ENCODE data around the gene TPPP.
"Not testable (repeated sequence)": the region's sequence is repeated elsewhere in the genome, so short reads cannot be mapped to it uniquely, and the experiment has no call there.

Gene TPPP

GRCh38 chr5:692529-693041 lies 567 bp downstream of the TPPP start:
- not testable (repeated sequence) for DNase-seq (ENCODE audit: low read depth)

GRCh38 chr5:691817-692528 lies 1.2 kb downstream of the TPPP start:
- no peak for DNase-seq (ENCODE audit: low read depth)

GRCh38 chr5:691049-691448 lies 2.1 kb downstream of the TPPP start:
- DNase-seq (ENCODE audit: low read depth) = not testable (repeated sequence)

DNA sequence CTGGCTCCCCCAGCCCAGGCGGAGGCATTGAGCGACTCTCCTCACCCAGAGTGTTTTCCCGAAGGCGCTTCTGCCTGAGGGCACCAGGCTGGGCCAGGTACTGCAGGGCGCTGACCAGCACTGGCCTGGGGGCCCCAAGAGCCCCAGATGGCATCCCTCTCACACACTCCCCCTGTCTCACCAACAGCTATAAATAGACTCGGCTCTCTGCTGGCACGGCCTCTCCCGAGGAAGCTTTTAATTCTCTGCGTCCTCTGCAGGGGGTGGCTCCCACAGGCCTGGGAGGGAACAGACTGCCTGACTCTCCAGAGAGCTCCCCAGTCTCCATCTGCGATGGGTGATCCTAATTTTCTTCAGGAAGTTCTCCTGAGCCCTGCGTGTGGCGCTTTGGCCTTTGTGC lies 2.9 kb downstream of the TPPP start:
- DNase-seq (ENCODE audit: low read depth) = not testable (repeated sequence)

DNA sequence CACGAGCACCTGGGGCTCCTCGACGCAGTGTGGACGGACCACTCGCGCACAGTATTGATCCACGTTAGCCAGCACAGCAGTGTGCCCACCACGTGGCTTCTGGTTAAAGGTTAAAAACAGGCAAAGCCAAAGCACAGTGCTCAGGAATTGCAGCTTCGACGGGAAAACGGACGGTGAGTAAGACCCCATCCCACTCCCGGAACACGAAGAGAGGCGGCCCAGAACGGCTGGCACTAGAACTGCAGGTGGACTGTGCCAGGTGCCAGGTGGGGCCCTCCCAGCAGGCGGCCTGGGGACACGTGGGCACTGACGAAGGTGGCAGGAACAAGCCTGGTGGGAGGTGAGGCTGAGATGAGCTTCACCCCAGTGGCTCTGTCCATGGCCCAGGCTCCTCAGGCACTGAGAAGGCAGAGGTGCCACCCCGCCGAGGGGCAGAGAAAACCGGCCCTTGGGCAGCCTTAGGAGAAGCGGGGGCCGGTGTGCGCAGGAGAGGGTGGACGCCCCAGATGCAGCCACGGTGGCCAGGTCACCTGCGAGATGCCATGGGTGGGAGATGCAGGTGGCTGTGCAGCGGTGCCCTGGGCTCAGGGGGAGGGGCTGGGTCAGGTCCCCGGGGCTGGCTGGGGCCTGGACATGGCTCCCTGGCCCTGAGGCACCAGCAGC lies 4.7 kb downstream of the TPPP start:
- not testable (repeated sequence) for DNase-seq (ENCODE audit: low read depth)

- DNase-seq (ENCODE audit: low read depth) = not testable (repeated sequence)
Measured at GRCh38 chr5:686936-687335, 6.2 kb downstream of the TPPP start.

DNA sequence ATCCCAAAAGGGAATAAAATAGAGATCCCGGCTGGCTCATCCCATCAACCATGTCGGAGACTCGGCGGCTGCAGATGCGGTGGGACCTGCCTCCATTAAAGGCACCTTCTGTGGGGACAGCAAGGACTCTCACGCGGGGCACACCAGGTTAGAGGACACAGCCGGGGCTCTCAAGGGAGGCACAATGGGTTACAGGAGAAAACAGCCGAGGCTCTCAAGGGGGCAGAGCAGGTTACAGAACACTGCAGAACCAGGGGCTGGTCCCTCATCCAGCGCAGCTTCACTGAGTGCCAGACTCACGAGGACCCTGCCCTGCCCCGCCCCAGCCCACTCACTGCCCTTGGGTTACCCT lies 7.0 kb downstream of the TPPP start:
- not testable (repeated sequence) for DNase-seq (ENCODE audit: low read depth)

DNA sequence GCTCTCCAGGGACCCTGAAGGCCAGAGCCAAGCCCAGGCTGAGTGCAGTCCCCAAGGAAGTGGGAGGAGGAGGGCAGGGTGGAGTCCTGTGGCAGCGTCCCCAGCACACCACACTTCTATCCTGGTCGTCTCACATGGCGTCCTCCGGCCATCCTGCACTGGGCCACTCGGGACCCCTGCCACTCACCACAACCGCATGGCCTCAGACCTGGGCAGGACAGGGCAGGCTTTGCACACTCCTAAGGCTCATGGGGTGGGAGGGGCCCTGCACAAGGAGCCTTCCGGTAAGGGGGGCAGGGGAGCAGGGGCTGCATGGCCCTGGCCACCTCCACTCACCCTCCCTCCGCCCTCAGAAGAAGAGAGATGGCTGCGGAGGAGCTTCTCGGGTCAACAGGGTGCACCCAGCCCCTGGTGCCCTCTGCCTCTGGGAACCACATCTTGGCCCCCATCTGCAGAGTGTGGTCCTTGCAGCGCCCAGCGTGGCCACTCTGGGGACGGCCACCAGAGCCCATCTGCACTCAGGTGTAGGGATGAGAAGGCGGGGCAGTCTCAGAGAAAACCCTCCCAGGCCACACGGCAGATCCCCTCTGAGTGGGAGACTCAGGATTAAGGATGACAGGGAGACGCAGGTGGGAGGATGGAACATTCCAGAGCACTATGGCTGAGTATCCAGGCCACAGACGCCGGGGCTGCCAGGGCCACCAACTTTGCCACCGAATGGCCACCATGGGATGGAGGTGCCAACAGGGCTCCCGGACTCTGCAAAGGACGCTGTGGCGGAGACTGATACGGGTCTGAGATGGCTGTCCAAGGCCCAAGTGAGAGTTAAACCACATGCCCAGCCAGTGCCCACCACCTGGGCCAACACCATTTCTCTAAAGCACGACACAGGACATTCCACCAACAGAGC lies 7.6 kb downstream of the TPPP start:
- DNase-seq (ENCODE audit: low read depth) = no peak

DNA sequence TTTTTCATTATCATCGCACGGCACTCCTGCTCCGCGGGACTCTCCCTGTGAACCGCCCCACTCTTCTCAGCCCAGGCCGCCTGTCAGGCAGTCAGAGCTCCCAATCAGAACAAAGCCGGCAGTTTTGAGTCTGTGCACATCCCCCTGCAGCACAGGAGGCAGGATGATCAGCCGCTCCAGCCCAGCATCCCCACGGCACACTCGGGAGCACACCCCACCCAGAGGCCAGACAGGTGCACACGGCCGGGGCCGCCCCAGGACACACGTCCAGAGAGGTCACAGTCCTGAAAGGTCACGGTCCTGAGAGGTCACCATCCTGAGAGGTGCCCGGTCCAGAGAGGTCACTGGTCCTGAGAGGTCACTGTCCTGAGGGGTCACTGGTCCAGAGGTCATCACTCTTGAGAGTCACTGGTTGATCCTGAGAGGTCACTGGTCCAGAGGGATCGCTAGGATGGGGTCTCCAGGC lies 8.4 kb downstream of the TPPP start:
- no peak for DNase-seq (ENCODE audit: low read depth)

DNA sequence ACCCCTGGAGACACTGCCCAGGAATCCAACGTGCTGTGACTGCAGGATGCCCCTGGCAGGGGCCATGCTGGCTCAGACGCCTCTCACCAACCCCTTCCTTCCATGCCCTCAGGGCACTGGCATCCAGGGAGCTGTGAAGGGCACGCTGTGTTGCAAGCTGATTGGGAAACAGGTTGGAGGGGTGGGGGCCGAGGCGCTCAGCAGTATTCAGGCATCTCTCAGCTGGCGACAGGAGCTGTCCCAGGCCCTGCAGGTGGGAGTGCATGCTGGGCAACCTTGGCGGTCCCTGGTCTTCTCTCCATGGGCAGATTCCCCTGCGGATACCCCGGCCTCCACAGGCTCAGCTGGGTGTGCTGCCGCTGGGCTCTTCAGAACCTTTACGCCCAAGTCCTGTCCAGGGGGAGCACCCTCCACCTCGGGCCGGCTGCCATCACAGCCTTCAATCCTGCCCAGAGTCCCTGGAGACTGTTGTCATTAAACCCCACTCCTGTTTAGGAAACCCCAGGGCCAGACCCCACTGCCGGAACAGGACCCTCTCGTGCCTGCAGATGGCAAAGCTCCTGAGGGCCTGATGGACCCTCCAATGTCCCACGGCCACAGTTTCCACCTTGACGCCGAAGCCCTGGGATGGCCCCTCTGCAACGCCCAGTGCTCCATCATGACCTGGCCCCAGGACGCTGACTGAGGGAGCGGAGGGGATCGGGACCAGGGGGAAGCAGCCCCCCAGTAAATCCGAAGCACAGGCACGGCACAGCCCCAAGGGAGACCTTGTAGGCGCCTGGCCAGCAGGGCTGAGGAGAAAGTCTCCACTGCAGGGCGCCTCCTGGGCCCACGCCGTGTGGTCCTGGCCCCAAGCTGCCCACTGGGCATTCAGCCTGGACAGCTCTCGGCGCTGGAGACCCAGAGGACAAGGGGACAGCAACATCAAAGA lies 9.3 kb downstream of the TPPP start:
- DNase-seq (ENCODE audit: low read depth) = no peak

DNA sequence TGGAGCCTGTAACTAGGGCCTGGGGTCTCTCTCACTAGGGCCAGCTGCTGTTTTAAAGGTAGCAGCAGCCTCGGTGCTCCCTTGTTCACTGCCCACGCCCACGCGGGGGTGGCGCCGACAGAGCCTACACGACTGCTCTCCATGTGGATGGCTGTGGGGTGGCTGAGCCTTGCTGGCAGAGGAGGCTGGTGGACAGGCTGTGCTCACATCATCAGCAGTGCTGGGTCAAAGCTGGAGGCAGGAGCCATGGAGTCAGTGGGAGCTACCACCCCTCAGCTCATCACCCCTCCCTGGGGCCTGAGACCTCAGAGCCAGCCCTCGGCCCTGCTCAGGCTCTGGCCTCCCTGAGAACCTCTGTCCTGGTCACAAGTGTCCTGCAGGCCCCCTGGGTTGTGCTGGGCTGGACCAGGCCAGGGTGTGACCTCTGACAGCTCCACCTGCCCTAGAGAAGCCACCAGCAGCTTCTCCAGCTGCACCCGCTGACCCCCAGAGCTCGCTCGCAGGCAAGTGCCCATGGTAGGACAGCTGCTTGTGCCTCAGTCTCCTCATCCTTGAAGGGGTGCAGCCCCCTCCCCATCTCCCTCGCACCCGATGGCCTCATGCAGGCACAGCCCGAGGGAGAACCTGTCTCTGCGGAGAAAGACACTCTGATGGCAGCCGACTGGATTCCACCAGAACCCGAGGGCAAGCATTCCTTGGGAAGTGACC lies 10.3 kb downstream of the TPPP start:
- not testable (repeated sequence) for DNase-seq (ENCODE audit: low read depth)

DNA sequence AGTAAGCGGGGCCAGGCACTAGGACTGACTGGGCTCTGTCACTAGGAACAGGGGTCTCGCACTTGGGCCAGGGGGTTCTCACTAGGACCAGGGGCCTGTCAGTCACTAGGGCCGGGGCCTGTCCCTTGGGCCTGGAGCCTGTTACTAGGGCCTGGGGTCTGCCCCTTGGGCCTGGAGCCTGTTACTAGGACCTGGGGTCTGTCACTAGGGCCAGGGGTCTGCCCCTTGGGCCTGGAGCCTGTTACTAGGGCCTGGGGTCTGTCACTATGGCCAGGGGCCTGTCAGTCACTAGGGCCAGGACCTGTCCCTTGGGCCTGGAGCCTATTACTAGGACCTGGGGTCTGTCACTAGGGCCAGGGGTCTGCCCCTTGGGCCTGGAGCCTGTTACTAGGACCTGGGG lies 10.9 kb downstream of the TPPP start:
- not testable (repeated sequence) for DNase-seq (ENCODE audit: low read depth)

- DNase-seq (ENCODE audit: low read depth) = not testable (repeated sequence)
Measured at GRCh38 chr5:681317-682191, 11.6 kb downstream of the TPPP start.

- DNase-seq (ENCODE audit: low read depth) = not testable (repeated sequence)
Measured at GRCh38 chr5:680836-681235, 12.3 kb downstream of the TPPP start.

DNA sequence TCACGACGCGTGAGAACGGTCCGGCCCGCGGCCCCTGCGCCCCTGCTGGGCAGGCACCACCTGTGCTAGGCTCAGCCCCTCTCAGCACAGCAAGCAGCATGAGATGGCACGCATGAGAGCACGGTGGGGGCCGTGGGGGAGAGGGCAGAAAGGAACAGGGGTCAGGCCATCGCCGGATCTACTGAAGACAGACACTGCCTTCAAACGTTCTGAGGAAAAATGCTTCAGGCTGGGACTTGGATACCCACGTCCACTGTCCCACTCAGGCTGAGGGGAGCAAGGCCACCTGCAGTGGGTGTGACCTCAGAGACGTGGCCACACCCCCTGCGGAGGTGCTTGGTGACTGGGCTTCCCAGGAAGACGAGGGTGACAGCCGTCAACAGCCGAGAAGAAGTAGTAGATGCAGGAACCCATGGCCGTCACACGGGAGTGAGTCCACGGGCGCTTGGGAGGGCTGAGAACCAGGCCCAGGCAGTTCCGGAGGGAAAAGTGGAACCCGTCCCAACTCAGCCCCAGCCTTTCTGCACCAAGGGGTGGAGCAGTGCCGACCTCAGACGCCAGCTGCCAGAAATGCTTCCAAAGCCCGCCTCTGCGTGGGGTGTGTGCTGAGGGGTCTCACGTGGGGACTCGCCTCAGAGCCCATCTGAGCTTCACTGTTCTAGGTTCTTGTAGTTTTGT lies 12.9 kb downstream of the TPPP start:
- DNase-seq (ENCODE audit: low read depth) = not testable (repeated sequence)

DNA sequence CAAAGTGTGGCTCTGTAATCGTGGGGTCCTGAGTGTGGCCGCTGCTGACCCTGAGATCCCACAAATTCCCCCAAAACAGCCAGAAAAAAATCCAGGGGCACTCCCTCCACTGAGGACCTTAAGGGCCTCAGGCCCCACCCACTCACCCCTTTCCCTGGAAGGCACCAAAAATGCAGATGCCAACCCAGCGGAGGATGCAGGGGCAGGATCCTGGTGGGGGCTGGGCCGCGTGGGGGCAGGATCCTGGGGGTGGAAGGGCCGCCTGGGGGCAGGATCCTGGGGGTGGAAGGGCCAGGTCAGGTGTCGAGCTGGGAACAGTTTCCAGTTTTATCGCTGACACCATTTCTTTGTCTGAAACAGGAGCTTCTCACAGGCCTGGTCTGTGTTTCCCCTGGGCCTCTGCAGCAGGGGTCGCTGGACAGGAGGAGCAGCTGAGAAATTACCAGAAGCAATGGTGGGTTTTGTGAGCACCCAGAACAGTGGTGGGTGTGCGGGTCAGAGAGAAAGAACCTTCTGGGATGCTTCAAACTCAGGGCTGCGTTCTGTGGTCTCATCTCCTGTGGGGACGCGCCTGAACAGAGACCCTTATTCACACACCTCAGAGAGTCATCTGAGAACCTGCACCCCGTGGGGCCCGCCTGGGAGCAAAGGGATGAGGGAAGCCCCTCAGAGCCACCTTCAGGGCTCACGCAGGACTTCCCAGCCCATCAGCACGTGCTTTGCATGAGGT lies 13.8 kb downstream of the TPPP start:
- DNase-seq (ENCODE audit: low read depth) = not testable (repeated sequence)

DNA sequence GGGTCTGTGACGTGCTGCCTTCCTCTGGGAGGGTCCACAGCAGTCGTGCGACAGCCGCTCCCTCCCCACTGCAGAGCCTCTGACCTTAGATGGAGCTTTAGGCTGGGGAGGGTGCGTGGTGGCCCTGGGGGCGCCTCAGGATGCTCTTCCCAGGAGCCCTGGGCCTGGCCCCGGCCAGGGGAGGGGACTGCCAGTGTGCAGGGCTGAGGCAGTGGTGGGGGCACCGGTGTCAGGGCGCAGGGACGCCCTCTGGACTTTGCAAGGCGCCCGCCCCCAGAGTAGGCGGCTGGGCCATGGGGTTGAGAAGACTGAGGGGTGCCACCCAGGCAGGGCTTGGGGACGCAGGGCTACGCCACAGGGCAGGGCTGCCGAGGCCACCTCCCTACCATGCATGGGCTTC lies 14.6 kb downstream of the TPPP start:
- DNase-seq (ENCODE audit: low read depth) = not testable (repeated sequence)
